22Rv1 (cell line): ENCODE measurements around the gene CREG2.

Source experiments
- ZFX ChIP-seq: fragments of 450-650 bp; IDR thresholded peaks from 2 replicates; pipeline ENCODE4 v1.6.1; 2017; ENCODE audit warnings: antibody characterized with exemption, borderline replicate concordance
- TF ChIP-seq, protein P1 (sequence below): fragments of 450-650 bp; IDR thresholded peaks from 2 replicates; pipeline ENCODE4 v1.5.1; 2017; ENCODE audit warnings: mild to moderate bottlenecking

- TF ChIP-seq, protein P1, sequence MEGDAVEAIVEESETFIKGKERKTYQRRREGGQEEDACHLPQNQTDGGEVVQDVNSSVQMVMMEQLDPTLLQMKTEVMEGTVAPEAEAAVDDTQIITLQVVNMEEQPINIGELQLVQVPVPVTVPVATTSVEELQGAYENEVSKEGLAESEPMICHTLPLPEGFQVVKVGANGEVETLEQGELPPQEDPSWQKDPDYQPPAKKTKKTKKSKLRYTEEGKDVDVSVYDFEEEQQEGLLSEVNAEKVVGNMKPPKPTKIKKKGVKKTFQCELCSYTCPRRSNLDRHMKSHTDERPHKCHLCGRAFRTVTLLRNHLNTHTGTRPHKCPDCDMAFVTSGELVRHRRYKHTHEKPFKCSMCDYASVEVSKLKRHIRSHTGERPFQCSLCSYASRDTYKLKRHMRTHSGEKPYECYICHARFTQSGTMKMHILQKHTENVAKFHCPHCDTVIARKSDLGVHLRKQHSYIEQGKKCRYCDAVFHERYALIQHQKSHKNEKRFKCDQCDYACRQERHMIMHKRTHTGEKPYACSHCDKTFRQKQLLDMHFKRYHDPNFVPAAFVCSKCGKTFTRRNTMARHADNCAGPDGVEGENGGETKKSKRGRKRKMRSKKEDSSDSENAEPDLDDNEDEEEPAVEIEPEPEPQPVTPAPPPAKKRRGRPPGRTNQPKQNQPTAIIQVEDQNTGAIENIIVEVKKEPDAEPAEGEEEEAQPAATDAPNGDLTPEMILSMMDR = no peak
- TF ChIP-seq ZFX = no peak
Observed at GRCh38 chr2:101348883-101349282, 38.4 kb downstream of the CREG2 start.
